HCT116 (cell line): Measurements from ENCODE around the gene TSACC.

Experiments
- ELF1 ChIP-seq: IDR thresholded peaks from 2 replicates; pipeline ENCODE4 v1.6.1; 2012; ENCODE audit warnings: low read depth, borderline replicate concordance
- EZH2 ChIP-seq: fragments of 200-600 bp; sonication (generic); IDR thresholded peaks from 2 replicates; pipeline ENCODE4 v1.6.1; 2017; ENCODE audit warnings: antibody characterized with exemption, mixed run types
- POLR2A ChIP-seq: IDR thresholded peaks from 2 replicates; pipeline ENCODE4 v1.7.0; 2011; ENCODE audit warnings: borderline replicate concordance; ENCODE audit not compliant: insufficient read depth, insufficient read length; ENCODE audit errors: extremely low read depth
- POLR2AphosphoS5 ChIP-seq: IDR thresholded peaks from 2 replicates; pipeline ENCODE4 v1.6.1; 2011; ENCODE audit warnings: mild to moderate bottlenecking, low read depth, low read length, moderate library complexity
- RAD21 ChIP-seq: IDR thresholded peaks from 2 replicates; pipeline ENCODE4 v1.6.1; 2012; ENCODE audit warnings: low read depth, mild to moderate bottlenecking
- REST ChIP-seq: IDR thresholded peaks from 2 replicates; pipeline ENCODE4 v1.6.1; 2012; ENCODE audit warnings: low read depth
- SP1 ChIP-seq: IDR thresholded peaks from 2 replicates; pipeline ENCODE4 v1.6.1; 2012; ENCODE audit warnings: low read depth
- SRF ChIP-seq: IDR thresholded peaks from 2 replicates; pipeline ENCODE4 v1.6.1; 2012; ENCODE audit warnings: low read depth
- TCF7L2 ChIP-seq: IDR thresholded peaks from 2 replicates; pipeline ENCODE4 v1.7.0; 2011; ENCODE audit warnings: borderline replicate concordance, inconsistent platforms; ENCODE audit not compliant: insufficient read depth, insufficient read length; ENCODE audit errors: extremely low read depth
- ZNF274 ChIP-seq: fragments of 200-500 bp; sonication (Bioruptor generic); IDR thresholded peaks from 2 replicates; pipeline ENCODE4 v1.6.1; 2014; ENCODE audit warnings: mild to moderate bottlenecking, low read depth, low read length, inconsistent platforms
- TF ChIP-seq, protein P1 (sequence below), 3 experiments: fragments of 200-600 bp in 1 of 3; sonication (generic) in 1 of 3; IDR thresholded peaks in 2 of 3; conservative IDR thresholded peaks in 1 of 3; 2 replicates each; pipeline ENCODE4 v1.5.1; 2012 to 2017; ENCODE audit warnings: low read depth in 2 of 3, low read length in 2 of 3, antibody characterized with exemption in 1 of 3, borderline replicate concordance in 1 of 3, control low read depth in 1 of 3, mild to moderate bottlenecking in 1 of 3, mixed read lengths in 1 of 3, mixed run types in 1 of 3, moderate library complexity in 1 of 3; ENCODE audit not compliant: insufficient read depth in 1 of 3
- TF ChIP-seq, protein P2 (sequence below): IDR thresholded peaks from 2 replicates; pipeline ENCODE4 v1.6.1; 2012
- TF ChIP-seq, protein P3 (sequence below): IDR thresholded peaks from 2 replicates; pipeline ENCODE4 v1.6.1; 2011; ENCODE audit warnings: mild to moderate bottlenecking, low read length, moderate library complexity; ENCODE audit not compliant: insufficient replicate concordance; ENCODE audit errors: extremely low read depth

GRCh38 chr1:156376146-156376545, 37.8 kb downstream of the TSACC start:
- no peak for TF ChIP-seq POLR2A
- TF ChIP-seq, protein P1, sequence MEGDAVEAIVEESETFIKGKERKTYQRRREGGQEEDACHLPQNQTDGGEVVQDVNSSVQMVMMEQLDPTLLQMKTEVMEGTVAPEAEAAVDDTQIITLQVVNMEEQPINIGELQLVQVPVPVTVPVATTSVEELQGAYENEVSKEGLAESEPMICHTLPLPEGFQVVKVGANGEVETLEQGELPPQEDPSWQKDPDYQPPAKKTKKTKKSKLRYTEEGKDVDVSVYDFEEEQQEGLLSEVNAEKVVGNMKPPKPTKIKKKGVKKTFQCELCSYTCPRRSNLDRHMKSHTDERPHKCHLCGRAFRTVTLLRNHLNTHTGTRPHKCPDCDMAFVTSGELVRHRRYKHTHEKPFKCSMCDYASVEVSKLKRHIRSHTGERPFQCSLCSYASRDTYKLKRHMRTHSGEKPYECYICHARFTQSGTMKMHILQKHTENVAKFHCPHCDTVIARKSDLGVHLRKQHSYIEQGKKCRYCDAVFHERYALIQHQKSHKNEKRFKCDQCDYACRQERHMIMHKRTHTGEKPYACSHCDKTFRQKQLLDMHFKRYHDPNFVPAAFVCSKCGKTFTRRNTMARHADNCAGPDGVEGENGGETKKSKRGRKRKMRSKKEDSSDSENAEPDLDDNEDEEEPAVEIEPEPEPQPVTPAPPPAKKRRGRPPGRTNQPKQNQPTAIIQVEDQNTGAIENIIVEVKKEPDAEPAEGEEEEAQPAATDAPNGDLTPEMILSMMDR (IDR thresholded peaks at IDR 0.05 in 2 of 3, conservative IDR thresholded peaks at IDR 0.05 in 1 of 3; ENCODE audit: borderline replicate concordance in 1 of 3, insufficient read depth in 1 of 3, low read depth in 2 of 3, low read length in 2 of 3): no peak; a peak in 1 of 6 replicates
- TF ChIP-seq SRF: no peak
- TF ChIP-seq ZNF274: no peak
- no peak for TF ChIP-seq EZH2
- TF ChIP-seq, protein P2, sequence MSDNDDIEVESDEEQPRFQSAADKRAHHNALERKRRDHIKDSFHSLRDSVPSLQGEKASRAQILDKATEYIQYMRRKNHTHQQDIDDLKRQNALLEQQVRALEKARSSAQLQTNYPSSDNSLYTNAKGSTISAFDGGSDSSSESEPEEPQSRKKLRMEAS: no peak
- no peak for TF ChIP-seq POLR2AphosphoS5
- no peak for TF ChIP-seq RAD21
- no peak for TF ChIP-seq REST
- TF ChIP-seq, protein P3, sequence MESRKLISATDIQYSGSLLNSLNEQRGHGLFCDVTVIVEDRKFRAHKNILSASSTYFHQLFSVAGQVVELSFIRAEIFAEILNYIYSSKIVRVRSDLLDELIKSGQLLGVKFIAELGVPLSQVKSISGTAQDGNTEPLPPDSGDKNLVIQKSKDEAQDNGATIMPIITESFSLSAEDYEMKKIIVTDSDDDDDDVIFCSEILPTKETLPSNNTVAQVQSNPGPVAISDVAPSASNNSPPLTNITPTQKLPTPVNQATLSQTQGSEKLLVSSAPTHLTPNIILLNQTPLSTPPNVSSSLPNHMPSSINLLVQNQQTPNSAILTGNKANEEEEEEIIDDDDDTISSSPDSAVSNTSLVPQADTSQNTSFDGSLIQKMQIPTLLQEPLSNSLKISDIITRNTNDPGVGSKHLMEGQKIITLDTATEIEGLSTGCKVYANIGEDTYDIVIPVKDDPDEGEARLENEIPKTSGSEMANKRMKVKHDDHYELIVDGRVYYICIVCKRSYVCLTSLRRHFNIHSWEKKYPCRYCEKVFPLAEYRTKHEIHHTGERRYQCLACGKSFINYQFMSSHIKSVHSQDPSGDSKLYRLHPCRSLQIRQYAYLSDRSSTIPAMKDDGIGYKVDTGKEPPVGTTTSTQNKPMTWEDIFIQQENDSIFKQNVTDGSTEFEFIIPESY: no peak
- TF ChIP-seq SP1: no peak
- TF ChIP-seq TCF7L2: no peak
- no peak for TF ChIP-seq ELF1
